GM19043 (cell line): Measurements from ENCODE around the gene ACIN1.
"Not testable (repeated sequence)": the region's sequence is repeated elsewhere in the genome, so short reads cannot be mapped to it uniquely, and the experiment has no call there.

Source experiments
- ATAC-seq: cut with Tn5 transposase; IDR thresholded peaks from one replicate; pipeline ENCODE4 v1.9.1; 2021; ENCODE audit warnings: low read depth; ENCODE audit not compliant: unreplicated experiment

ACIN1 gene

DNA sequence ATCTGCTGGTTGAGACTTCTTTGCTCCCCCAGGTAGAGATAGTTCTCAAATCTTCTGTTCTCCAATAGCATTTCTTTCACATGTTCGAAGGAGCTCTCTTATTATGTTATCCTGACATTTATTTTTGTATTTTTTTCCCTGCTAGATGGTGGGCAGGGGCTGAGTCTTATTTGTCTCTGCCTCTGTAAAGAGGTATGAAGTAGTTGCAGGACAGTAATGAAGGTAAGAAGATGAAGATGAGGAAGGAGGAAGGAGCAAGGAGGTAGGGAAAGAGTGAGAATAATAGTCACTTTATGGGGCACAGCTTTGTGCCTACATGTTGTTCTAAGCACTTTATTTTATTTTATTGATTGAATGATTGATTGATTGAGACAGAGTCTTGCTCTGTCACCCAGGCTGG lies 14.8 kb upstream of the ACIN1 start:
- no peak for ATAC-seq

DNA sequence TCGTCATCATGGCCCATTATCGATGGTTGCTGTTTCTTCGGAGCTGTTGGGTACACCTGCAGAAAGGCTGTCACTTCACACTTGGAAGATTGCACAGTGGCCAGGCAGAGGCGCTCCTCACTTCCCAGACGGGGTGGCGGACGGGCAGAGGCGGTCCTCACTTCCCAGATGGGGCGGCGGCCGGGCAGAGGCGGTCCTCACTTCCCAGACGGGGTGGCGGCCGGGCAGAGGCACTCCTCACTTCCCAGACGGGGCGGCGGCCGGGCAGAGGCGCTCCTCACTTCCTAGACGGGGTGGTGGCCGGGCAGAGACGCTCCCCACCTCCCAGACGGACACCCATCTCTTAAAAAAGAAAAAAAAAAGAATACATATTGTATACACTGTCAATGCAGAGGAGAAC lies 13.2 kb upstream of the ACIN1 start:
- ATAC-seq: not testable (repeated sequence)

DNA sequence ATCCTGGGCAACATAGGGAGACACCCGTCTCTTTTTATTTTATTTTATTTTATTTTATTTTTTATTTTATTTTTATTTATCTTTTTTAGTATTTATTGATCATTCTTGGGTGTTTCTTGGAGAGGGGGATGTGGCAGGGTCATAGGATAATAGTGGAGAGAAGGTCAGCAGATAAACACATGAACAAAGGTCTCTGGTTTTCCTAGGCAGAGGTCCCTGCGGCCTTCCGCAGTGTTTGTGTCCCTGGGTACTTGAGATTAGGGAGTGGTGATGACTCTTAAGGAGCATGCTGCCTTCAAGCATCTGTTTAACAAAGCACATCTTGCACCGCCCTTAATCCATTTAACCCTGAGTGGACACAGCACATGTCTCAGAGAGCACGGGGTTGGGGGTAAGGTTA lies 12.7 kb upstream of the ACIN1 start:
- not testable (repeated sequence) for ATAC-seq

DNA sequence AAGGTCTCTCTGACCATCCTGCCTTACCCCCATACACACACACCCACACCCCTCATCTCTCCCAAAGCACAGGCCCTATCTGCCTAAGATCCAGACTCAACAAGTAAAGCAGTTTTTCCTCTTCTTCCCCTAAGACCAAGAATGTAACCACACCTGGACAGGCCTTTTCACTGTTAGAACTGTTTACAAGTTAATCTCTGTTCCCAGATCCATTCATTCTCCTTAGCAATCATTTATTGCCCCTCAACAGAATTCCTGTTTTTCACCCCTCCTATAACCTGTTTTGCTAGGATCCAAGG lies 11.8 kb upstream of the ACIN1 start:
- no peak for ATAC-seq

DNA sequence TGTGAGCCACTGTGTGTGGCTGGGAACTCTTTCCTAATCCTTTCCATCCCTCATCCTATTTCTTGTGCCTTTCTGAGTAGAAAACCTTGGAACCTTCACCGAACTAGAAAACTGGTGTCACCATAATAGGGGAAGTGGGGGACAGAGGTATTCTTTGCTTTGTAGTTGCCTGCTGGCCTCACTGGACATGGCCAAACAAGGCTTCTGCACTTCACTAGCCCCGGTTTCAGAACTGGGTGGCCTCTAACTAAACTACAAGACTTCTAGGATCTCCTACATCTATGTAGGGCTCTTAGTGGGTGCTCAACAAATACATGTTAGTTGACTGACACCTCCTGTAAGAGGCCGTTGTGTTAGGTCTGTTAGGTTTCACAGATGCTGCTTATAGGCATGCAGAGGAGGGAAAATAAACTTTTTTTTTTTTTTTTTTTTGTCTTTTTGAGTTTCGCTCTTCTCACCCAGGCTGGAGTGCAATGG lies 10.4 kb upstream of the ACIN1 start:
- no peak for ATAC-seq

DNA sequence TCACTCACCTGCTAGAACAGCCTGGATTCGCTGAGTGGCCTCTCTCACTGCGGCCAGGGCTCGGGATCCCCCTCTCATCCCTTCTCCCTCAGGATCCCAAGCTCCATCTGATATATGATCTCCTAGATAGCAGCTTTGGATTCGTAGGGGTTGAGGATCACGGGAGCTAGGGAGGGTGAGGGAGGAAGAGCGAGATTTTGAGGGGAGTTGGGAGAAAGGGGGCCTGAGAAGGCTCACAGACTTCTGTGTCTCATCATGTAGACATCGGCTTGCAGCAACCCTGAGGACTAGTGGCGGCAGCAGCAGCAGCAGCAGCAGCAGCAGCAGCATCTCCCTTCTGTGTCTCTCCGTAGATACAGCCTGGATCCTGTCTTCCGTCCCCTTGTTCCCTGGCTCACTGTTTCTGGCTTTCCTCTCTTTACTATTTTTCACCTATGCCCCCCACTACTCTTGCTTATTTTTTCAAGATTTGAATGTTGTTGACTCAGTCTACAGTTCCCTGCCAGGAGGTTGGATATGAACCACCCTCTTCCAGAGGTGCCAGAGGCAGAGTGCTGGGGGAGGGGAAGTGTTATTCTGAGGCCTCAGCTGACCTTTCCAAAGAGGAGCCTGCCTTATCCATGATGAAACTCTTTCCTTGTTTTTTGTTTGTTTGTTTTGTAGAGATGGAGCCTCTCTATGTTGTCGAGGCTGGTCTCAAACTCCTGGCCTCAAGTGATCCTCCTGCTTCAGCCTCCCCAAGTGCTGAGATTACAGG lies 9.8 kb upstream of the ACIN1 start, which contains the start of gene CIROP:
Gene CIROP, minus strand, starts transcription at position 399 of the 757 bp plus-strand sequence. Its CDS starts 69 bp downstream, at position 330.
- ATAC-seq: no peak

DNA sequence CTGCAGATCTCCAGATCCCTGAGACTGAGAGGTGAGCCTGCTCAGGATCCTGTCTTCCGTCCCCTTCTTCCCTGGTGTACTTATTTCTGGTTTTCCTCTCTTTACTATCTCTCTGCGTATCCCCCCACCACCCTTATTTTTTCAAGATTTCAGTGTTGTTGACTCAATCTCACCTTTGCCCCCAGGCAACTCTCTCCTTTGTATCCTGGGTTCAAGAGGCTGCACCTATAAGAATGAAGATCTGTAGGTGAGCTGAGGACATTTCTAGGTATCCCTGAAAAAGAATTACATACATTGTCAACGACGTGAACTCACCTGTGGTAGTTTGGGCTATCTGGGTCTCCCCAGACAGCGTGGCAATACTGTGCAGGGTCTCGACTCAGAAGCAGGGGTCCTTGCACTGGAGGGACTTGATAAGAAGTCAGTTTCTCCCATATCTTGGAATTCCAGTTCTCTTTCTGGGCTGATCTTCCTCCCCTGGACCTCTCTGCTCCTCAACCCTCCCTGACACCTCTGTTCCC lies 9.2 kb upstream of the ACIN1 start:
- ATAC-seq: no peak

DNA sequence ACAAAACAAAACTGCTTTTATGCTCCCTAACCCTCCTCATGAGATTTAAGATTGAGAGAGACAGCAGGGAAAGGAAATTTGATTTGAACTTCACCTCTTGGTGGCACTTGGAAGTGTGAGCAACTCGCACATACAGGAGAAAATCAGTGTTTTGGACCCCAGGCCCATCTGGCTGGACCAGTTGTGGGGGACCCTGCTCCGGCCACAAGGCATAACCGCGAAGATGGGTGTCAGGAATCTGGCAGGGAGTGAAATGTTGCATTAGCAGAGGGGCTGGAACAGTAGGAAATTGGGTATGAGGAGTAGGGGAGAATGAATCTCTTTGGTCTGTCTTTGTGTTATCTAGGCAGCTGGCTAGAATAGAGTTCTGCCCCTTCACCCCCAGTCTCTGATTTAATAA lies 8.6 kb upstream of the ACIN1 start:
- ATAC-seq: no peak

DNA sequence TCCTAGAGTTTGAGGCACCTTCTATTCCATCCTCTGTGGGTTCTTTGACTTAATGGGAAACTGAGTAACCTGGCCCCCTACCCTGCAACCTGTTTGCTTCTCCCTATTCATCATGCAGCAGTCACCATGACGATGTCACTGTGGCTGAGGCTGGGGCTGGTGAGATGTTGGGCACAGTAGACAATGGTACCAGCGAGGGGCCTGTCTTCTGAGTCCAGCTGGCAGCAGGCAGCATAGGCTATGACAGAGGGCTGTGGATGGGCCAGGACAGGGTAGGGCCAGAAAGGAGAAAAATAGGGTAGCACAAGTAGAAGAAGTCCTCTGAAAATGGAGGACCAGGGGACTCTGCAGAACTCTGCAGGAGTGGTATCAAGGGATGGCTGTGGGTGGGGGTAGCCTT lies 7.9 kb upstream of the ACIN1 start:
- no peak for ATAC-seq

DNA sequence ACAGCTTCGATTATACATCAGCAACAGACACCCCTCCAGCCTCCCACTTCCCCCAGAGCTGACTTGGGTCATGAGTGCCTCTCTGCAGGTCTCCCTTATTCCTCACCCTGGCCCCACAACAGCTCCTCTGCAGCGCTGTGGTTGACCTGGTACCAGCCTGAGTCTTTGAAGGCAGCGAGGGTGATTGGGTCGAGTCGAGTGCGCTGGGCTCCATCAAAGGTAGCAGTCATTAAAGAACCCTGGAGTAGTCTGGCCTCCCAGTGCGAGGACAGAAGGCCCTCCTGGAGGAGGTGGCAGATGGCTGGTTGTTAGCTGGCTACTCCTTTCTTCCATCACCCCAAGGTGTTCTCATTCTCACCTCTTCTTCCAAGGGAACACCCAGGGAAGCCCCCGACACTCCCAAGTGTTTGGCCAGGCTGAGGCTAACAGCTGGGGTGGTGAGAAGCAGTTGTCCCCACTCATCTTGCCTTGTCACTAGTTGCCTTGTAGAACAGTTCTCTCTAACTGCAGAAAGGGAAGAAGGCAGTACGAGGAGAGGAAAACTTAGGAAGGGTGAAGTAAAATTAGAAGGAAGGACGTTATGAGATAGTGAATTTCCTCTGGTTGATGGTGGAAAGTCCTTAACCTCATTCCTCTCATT lies 7.2 kb upstream of the ACIN1 start:
- no peak for ATAC-seq

DNA sequence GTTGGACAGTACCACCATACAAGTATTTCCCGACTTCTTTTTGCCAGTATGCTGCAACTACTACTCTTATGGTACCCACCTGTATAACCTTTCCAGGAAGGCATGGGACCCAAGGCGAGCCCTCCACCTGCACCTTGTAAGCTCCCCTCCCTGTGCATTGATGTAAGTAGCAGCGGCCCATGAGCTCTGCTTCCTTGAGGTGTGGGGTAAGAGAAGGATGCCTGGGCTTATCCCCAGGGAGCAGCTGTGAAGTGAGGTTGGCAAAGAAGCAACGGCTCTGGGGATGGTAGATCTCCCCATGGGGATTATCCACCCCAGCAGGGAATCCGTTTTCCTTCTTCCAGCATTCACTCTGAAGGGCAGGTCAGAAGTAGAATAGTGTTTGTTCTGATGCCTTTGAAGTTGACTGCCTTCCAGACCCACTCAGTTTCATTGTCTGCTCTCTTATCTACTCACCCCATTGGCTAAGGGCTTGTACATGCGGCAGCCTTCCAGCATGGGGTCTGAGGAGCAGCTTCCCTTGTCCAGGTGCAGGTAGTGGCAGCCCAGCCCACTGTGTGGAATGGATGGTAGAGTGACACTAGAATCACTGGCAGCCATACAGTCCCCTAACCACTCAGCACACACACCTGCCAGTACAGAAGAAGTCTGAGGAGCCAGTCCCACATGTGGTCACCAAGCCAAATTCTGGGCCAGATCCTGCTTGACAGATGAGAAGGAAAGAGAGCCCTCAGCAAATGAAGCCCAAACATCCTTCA lies 6.5 kb upstream of the ACIN1 start:
- ATAC-seq: no peak

DNA sequence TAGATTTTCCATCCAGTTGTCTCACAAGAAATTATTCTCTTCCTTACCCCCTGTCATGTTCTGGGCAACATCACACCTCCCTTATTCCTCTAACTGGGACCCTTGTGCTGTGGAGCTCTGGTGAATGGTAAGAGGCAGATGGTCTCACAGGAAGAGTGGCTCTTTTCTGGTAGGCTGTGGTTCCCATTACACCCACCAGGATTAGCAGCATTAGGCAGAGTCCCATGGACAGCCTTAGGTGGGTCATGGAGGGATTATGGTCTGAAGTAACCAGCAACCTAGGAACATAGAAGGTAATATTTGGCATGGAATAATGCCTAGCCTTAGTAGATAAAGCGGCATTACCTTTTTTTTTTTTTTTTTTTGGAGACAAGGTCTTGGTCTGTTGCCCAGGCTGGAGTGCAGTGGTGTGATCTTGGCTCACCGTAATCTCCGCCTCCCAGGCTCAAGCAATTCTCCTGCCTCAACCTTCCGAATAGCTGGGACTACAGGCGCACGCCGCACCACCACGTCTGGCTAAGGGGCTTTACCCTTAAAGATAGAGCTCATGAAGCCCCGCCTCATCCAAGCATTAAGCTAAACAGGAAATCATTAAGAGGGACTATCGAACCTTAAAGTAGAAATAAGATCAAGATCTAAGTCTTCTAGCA lies 4.4 kb upstream of the ACIN1 start:
- ATAC-seq: no peak

DNA sequence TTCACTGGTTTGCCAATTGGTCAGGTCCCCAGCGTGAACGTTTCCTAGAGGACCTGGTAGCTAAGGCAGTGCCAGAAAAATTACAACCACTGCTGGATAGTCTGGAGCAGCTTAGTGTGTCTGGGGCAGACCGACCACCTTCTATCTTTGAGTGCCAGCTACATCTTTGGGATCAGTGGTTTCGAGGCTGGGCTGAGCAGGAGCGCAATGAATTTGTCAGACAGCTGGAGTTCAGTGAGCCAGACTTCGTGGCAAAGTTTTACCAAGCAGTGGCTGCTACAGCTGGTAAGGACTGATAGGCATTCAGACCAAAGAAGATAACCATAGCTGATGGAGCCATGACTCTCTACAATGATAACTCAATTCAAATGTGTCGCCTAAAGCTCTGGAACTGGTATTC lies 2.9 kb upstream of the ACIN1 start:
- no peak for ATAC-seq

DNA sequence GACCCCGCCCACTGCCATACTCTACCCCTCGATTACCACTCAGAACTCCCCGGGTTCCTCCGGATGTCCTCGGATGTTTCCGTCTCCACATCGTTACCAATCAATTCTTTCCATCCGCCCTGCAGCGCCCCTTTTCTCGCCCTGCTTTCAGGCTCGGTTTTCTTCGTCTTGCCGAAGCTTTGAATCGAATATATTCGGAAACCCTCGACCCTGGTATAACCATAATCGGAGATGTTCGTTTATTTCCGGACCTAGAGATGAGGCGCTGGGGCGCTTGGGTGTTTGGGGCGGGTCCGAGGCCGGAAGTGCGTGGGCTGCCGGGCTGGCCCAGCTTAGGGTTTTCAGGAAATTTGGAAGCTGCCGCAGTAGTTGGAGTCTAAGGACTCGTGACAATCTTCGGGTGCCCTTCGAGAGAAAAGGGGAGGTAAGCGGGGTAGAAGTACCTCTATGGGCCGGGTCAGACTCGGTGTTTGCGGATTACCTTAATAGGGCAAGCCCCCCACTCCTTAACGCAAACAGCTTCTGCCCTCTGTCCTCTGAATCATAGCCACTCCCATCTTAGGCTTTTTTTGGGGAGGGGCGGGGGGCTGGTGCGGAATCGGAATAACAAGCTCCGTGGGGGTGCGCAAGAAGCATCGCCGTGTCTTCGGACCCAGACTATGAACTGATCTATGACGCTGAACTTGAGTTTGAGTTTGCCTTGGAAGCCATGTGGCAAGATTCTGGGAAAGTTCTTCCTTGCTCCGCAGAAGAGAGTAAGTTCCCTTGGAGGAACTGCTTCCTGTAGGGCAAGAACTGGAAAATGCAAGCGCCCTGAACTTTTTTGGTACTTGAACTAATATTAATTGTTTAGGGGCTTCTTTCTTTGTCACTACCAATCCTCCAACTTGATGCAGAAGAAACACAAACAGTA lies 516 bp upstream of the ACIN1 start, which contains the start of gene C14orf119:
Gene C14orf119, plus strand, starts transcription at position 310 of the 913 bp plus-strand sequence. CDS start 2,154 bp downstream, outside the sequence.
- ATAC-seq: peak; percentile 87

DNA sequence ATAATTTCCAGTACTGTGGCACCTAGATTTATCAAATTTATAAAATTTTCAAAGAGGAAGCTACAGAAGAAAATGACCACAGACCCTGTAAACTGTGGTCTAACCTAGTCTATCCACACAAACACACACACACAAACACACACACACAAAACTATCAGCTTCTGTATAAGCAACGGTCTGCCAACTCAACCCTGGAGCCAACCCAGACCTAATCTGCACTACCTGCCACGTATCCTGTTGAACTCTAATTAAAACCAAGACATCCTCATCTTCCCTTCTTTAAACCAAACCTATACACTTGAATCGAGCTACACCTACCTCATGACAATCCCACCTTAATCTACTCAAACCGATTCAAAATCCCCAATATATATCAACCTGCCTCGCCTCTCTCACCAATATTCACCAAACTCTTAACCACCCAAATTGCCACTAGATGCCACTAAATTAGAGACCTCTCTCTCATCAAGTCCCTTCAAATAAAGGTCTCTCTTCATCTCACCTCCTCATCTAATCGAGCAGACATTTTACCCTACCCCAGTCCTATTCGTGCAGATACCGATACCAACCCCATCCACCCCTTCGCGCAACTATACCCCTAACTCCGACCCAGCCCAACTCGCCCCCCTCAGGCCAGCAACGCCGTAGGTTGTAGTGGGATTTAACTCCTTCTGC lies 808 bp downstream of the ACIN1 start:
- peak; percentile 27 for ATAC-seq

DNA sequence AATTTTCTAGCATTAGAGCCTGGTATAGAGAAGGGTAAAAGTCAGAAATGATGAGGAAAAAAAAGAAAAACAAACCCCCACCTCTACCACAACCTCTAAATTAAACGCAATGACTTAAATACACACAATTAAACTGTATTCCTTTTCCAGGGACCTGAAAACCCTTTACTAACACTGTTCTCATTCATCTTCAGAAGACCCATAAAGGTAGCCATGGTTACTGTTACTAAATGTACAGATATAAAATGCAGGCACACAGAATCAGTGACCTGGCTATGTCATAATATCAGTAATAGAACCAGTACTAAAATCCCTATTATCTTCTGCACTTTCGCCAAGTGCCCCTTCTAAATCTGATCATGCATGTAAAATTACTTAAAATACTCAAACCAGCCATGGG lies 1.4 kb downstream of the ACIN1 start:
- ATAC-seq: no peak

DNA sequence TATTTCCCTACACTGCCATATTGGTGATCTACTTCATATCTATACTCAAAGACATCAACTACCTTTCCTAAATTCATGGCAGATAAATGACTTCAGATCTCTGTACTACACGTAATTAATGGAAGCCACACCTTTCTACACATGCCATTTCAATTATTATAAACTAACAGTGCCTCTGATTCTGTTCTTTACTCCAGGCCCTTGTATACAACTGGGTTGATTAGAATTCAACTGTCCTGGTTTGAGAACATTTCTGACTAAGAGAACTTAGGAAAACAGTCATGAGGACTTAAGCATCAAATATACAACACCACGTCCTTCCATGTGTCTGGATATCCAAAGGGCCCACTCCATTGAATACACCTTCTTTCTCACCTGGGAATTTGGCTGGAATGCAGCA lies 1.8 kb downstream of the ACIN1 start:
- no peak for ATAC-seq

DNA sequence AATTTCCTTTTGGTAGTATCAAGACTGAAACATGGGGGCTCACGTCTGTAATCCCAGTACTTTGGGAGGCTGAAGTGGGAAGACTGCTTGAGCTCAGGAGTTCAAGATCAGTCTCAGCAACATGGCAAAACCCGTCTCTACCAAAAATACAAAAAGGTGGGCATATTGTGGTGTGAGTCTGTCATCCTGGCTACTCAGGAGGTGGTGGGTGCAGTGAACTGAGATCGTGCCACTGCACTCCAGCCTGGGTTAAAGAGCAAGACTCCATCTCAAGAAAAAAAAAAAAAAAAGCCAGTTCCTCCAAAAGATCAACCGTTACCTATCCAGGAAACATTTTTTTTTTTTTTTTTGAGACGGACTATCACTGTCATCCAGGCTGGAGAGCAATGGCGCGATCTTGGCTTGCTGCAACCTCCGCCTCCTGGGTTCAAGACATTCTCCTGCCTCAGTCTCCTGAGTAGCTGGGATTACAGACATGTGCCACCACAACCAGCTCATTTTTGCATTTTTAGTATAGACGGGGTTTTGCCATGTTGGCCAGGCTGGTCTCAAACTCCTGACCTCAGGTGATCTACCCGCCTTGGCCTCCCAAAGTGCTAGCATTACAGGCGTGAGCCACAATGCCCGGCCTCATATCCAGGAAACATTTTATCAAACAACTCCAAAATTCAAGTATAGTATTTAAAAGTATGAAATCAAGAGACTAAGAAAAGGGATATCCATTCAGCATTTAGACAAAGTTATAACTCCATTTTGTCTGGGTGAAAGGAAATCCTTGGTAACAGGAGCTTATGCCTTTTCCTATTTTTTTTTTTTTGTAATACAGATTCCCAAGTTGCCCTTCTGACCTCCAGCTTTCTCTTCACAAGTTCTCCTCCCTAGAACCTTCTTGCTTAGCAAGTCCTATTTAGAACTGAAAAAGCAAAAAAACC lies 3.4 kb downstream of the ACIN1 start:
- ATAC-seq: no peak
